IPS-NIHi7 (cell line): ENCODE data around the gene PHLDA1.
"Not testable (repeated sequence)": the region's sequence is repeated elsewhere in the genome, so short reads cannot be mapped to it uniquely, and the experiment has no call there.

Experiments used
- DNase-seq: peaks from one replicate; pipeline ENCODE4 v3.0.0; 2012; ENCODE audit warnings: mixed read lengths; ENCODE audit errors: extremely low spot score

PHLDA1 gene

GRCh38 chr12:75986001-75986746, 45.4 kb downstream of the PHLDA1 start:
- no peak for DNase-seq

- DNase-seq: no peak
Observed at GRCh38 chr12:75985566-75985965, 46.0 kb downstream of the PHLDA1 start.

GRCh38 chr12:75984577-75985182, 46.9 kb downstream of the PHLDA1 start:
- no peak for DNase-seq

GRCh38 chr12:75983851-75984250, 47.7 kb downstream of the PHLDA1 start:
- not testable (repeated sequence) for DNase-seq

- no peak for DNase-seq
Observed at GRCh38 chr12:75982979-75983660, 48.5 kb downstream of the PHLDA1 start.

GRCh38 chr12:75982169-75982564, 49.4 kb downstream of the PHLDA1 start:
- DNase-seq: no peak

- no peak for DNase-seq
Observed at GRCh38 chr12:75981247-75982168, 50.1 kb downstream of the PHLDA1 start.

GRCh38 chr12:75979181-75979580, 52.4 kb downstream of the PHLDA1 start:
- DNase-seq: no peak

GRCh38 chr12:75978677-75979076, 52.9 kb downstream of the PHLDA1 start:
- DNase-seq: no peak

GRCh38 chr12:75977952-75978671, 53.5 kb downstream of the PHLDA1 start:
- peak; percentile 61 for DNase-seq

- no peak for DNase-seq
Observed at GRCh38 chr12:75977590-75977951, 54.0 kb downstream of the PHLDA1 start.

GRCh38 chr12:75976913-75977312, 54.7 kb downstream of the PHLDA1 start:
- DNase-seq: no peak

GRCh38 chr12:75976113-75976512, 55.5 kb downstream of the PHLDA1 start:
- no peak for DNase-seq

GRCh38 chr12:75975702-75976101, 55.9 kb downstream of the PHLDA1 start:
- no peak for DNase-seq
